NCI-H69 (cell line): ENCODE results near the gene DDX23.

ENCODE experiments used
- DNase-seq: peaks from one replicate; lab custom pipeline; 2025; lab: John Stamatoyannopoulos, UW

Gene DDX23

DNA sequence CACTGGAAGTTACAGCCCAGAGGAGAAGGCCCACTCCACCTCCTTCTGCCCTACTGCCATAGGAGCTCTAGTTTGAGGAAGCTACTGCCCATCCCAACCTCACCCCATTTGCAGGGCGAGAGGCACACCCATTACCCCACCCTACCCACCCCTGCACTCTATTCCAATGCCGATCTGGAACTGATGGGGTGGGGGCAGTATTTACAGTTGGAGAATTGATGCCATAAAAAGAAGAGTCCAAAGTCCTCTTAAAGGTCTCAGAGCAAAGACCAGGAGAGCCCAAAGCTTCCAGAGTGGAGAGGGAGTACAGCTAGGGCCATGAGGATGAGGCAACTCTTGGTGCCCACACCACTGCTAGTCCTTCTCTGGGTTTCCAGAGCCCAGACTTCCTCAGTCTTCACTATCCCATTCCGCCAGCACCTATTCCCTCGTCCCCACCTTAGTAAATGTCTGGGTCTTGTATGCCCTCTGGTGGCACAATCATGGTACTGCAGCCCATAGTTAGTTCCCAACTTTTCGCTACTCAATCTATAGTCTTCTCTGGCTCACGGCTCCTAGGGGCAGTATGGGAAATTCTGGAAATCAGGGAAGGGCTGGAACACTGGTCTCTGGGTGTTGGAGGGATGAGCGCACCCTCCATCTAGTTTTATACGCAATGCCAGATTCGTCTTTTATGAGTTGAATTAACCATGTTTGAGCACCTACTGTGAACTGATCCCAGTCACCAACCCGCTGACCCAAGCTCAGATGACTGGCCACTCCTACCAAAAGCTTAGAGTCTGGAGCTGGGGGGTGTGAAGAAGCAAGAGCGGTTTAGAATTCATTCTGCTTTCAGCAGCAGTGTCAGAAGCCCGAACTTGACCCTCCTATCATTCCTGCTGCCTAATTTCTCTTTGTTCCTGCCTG is 56.2 kb downstream of the DDX23 start:
- DNase-seq: peak; percentile 83

DNA sequence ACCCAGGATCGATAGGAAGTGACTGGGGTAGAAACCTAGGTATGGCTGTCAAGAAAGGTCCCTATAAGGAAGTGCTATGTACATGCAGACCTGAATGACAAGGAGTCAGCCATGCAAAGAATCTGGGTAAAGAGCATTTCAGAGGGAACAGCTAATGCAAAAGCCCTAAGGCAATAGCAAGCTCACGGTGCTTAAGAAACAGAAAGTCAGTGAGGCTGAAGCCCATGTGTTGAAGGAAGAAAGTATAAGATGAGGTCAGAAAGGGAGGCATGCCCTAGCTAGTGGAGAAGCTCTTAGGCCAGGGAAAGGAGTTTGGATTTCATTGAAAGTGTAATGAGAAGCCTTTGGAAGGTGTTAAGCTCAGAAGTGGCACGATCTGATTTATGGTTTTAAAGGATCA is 57.1 kb downstream of the DDX23 start:
- DNase-seq: peak; percentile 13

DNA sequence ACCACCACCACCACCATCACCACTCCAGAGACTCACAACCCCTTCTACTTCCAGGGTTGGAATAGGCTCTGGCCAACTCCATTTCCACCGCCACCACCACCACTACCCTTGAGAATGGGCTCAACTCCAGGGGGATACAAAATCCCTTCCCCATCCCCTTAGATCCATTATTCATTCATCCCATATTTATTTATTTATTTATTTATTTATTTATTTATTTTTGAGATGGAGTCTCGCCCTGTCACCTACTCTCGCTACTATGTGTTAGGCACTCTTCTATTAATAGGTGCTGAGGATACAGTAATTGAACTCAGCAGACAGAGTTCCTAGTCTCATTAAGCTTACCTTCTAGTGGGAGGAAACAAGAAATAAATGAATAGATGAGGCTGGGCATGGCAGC is 58.3 kb downstream of the DDX23 start:
- no peak for DNase-seq

DNA sequence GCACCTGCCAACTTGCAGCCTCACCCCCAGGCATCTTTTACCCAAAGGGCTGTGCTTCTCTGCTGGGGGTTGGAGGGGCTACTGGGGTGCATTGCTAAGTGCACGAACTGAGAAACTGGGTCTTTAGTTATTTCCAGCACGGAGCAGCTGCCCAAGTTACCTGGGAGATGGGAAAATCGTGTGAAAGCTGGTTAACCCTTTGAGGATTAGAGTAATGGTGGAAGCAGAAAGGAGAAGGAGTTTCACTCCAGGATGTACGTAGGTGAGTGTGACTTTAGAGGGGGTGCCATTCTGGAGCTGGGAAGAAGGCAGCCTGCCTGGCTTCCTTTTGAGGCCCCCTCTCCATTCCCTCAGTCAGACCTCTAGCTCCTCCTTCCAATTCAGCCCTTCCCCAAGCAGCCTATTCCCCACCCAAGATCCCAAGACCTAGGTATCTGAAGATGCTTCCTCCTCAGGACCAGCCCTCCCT is 62.1 kb downstream of the DDX23 start:
- DNase-seq: no peak

DNA sequence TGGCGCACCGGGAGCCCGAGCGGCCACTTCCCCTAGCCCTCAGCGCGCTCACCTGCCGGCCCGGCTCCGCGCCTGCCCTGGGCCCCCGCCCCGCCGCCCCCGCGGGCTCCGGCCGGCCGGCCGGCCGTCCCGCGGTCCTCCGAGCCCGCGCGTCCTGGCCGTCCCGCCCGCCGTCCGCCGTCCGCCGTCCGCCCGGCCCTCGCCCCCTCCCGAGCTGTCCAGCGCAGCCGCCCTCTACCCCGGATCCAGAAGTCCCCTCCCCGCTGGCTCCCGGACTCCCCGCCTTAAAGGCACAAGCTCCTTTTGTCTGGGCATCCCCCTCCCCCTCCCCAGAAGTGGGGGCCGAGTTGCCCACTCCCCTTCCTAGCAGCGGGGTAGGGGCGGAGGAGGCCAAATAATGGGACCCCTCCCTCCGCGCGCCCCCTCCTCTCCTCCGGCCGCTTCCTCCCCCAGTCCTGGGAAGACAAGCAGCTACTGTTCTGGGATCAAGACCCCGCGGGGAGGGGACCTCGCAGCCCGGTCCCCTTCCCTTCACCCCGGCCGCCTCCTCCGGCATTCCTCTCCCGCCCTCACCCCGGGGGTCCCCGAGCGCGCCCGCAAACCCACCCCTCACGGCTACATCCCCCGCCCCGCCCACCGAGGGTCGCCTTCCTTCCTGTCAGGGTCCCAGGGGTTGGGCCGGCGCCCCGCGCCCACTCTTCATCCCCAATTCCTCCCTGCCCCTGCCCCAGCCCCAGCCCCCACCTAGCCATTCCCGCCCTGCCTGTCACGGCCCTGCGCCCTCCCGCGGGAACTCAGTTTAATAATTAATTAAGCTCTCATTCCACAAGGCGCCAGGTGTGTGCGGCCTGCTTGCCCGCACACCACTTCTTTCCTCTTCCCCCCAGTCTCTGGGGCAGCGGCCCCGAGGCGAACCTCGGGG is 62.8 kb downstream of the DDX23 start, which contains the start of gene ADCY6:
ADCY6 (minus strand) TSS at position 236 of the 922 bp plus-strand sequence. CDS start 5,655 bp downstream, outside the sequence.
- DNase-seq: peak; percentile 73

DNA sequence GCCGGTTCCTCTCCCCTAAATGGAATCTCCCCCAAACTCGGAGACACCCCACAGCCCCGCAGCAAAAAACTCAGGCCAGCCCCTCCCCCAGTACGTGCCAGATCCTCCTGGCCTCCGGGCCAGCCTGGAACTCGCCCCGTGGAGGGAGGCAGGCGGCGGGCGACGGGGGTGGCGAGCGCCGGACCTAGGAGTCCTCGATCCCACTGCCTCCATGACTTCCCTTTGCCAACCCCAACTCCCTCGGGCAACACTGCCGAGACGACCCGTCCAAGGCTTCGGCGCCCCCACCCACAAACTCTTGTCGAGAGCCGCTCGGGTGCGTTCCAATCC is 63.5 kb downstream of the DDX23 start:
- DNase-seq: no peak

DNA sequence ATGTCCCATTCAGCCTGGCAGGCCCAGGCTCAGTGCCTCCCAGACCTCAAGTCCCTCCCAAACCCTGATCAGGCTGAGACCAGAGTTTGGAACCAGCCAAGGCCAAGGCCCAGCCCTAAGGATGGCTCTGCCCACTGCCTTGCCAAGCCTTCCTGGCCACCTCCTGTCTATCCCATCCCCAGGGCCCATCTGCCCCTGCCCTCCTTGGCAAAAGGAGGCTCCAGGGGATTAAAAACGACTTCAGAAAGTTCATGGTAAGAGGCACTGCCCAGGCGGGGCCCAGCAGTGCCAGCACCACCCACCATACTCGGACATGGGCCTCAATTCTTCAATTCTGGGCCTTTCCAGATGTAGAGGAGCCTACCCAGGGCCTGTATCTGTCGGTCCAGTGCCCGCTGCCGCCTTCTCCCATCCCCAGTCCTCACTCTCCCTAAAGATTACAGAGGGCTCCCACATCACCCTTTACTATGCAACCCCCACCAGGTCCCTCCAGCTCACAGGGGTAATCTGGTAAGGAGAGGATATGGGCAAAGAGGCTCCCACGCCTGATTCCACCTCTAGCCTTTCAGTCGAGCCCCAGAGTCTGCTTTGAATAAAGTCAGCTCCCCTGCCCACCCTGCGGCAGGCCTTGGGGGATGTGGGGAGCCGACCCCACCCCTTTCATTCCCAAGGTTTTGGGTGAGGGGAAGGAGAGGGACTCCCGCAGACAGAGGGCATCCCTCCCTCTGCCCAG is 64.0 kb downstream of the DDX23 start:
- no peak for DNase-seq

DNA sequence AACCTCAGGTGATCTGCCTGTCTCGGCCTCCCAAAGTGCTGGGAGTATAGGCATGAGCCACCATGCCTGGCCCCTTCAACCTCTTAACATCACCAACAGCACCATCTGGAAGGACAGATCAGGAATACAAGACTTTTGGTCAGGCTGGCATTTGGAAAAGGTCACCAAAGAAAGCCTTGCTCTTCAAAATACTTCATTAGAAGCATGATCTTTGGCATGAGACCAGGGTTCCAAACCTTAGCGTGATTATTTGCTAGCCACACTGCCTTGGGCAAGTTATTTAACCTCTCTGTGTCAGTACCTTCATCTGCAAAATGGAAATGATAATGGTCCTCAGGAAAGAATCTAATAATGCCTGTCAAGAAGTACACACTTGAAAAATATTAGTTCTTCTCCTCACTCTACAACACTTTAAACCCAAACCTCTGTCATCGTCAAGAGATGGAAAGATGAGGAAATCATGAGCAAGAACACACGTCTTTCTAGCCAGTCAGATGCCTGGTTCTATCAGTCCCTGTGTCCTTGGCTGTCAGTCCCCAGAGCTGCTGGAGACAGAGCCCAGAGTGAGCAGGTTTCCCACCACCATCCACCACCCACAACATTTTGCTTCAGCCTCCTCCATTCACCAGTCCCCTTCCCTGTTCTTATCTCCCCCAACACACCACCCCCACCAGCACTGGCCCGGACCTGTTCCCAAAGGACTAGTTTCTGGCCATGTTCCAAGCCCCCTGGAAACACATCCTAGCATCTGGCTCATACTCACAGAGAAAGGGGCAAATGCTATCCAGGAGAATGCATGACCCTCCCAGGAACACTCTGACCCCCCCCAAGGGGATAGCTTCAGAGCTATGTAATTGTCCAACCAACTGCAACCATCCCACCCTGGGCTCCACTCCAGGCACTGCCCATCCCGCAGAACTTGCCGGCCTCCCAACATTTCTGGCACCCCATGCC is 65.1 kb downstream of the DDX23 start:
- DNase-seq: no peak

DNA sequence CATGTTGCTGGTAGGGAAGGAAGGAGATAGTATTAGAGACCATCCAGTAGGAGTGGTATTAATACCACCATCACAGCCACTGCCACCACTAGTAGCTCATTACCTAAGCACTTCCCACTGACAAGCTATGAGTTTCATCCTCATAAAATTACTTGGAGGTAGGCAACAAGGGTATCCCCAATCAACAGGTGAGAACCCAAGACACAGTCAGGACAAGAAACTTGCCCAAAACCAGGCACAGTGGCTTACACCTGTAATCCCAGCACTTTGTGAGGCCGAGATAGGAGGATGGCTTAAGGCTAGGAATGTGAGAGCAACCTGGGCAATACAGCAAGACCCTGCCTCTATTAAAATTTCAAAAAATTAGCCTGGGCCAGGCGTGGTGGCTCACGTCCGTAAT is 68.5 kb downstream of the DDX23 start:
- no peak for DNase-seq

DNA sequence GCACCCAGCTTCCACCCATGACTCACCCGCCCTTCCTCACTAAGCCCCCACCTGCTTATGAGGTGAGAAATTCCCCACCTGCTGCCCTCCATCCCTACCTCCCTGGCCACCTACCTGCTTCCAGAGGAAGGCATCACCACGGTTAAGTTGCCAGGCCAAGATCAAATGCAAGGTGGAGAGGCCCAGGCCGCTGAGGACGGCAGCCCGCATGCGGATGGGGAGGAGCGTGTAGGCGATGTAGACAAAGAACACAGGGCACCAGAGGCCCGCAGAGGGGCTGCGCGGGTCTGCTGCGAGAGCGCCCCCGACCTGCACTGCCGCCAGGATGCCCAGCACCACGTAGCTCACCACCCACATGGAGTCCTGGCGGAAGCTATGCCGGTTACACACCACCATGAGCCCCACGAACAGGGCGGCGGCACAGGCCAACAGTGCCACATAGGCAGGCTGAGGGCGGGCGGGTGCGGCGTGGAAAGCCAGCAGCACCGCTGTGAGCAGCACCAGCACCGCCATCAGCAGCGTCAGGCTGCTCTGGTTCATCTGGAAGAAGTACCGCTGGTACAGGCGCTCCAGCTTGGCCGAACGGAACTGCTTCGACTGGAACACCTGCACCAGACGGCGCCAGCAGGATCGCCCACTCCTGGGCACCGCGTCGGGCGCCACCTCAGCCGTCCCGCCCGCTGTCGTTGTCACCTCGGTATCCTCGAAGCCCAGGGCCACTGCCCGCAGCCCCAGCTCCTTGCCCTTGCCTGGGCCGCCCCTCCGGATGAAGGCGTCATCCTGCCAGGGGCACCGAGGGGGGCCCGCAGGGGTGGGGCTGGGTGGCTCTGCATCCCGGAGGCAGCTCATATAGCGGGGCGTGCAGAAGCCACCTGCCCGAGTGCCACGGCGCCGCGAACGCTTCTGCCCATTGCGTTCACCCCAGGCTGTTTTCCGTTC is 69.2 kb downstream of the DDX23 start:
- DNase-seq: no peak

DNA sequence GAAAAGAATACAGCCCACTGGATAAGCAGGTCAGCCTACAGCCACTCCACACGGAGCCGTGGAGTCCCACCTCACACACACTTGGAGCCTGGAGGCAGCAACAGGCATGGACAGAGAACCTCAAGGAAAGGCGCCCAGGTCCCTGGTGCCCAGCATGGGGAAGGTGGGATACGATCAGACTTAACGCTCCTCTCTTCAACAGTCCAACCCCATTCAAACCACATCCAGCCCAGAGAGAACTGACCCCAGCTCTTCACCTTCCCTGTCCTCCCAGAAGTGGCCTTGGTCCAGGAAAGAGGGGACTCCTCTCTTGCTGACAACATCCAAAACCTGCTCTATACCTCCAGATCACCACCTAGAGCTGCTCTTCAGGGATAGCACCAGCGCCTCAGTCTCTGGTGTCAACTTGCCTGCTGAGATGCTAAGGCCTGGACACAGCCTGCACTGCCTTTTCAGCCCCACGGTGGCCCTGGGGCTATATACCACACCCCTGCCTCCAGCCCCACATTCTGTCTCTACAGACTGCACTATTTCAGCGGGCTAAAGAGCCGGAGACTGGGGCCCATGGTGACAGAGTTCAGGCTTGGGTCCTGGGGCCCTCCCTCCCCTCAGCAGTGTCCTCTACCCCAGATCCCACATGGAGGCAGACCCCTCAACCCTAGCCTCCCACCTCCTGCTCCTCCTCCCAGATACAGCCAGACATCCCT is 70.1 kb downstream of the DDX23 start:
- no peak for DNase-seq

DNA sequence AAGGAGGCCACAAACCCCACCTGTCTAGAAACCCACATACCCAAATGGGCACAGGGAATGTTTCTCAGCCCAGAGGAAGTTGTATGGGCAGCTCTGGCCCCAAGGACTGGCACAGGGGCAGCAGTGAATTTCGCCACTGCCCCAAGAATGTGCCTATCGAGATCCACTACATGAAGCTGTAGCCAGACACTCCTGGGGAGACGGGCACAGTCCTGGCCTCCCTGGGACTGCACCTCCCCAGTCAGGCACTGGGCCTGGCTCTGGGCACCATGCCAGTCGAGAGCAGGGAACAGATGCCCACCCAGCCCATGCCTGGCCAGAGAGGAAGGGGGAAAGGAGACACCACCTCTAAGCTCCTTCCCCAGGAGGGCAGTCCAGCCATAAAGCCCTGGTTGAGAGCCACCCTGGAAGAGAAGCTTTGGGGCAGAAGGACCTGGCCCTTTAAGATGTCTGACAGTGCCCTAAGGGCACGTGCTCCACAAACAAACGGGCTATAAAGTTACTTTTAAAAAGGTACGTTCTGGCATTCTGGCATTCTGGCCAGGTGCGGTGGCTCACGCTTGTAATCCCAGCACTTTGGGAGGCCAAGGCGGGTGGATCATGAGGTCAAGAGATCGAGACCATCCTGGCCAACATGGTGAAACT is 71.5 kb downstream of the DDX23 start:
- peak; percentile 11 for DNase-seq

DNA sequence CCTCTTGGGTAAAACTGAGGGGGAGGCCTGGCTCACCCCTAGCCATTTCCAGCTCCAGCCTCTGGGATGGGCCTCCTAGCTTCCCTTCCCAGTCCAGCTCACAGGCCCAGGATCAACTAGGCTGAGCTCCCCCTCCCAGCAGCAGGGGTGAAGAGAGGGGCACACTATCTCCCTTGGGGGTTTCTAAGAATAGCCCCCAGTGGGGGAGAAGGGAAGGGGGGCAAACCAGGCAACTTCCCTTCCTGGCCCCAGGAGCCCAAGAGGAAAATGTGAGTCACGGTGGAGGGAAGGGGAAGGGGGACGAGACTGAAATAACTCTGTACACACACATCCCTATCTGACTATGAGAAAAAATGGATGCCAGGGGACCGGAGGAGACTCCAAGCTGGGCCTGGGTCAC is 72.1 kb downstream of the DDX23 start:
- DNase-seq: no peak
